Measurements from ENCODE around the gene ASPRV1. TPM values are rescaled to one million over a fixed set of nuclear protein-coding genes. Genes with fewer than 3 reads are reported as not detected.

The ASPRV1 gene
- polyA plus RNA-seq, 2 of the 4 experiments (the other 2 are of a cell fraction): 0.36 TPM

DNA sequence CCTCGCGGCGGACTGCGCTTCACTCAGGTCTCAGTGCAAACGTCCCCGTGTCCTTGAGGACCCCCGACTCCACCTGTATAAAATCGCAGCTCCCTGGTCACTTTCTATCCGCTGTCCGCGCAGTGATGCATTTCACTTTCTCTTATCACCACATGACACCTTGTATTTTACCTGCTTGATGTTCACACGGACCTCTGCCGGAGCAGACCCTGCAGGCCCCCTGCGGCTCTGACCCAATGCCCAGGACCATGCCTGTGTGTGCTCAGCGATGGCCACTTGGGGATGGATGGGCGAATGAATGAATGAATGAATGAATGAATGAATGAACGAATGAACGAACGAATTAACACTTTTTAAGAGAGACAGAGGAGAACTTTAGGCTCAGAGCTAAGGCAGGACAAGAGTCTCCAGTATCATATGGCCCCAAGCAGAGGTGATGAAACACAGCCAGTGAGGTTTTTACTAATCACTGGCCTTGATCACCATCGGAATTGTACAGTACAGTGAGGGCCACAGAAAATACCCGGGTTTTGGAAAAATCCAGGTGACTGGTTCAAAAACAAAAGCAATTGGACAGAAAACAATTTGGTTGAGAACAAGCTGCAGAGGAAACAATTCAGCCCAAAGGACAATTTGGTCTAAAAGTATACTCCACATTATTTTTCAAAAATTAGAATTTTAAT is 12.3 kb downstream of the ASPRV1 start (continued):
- TF ChIP-seq, protein P1, sequence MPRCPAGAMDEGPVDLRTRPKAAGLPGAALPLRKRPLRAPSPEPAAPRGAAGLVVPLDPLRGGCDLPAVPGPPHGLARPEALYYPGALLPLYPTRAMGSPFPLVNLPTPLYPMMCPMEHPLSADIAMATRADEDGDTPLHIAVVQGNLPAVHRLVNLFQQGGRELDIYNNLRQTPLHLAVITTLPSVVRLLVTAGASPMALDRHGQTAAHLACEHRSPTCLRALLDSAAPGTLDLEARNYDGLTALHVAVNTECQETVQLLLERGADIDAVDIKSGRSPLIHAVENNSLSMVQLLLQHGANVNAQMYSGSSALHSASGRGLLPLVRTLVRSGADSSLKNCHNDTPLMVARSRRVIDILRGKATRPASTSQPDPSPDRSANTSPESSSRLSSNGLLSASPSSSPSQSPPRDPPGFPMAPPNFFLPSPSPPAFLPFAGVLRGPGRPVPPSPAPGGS (IDR thresholded peaks at IDR 0.05): no peak
- no peak for TF ChIP-seq POLR2AphosphoS2 (conservative IDR thresholded peaks at IDR 0.05; ENCODE audit: low read length)
- TF ChIP-seq FOSL2 (IDR thresholded peaks at IDR 0.05): no peak
- no peak for TF ChIP-seq FOSL2 (CRISPR knock-in tag; IDR thresholded peaks at IDR 0.05)
- no peak for TF ChIP-seq EHMT2 (IDR thresholded peaks at IDR 0.05; ENCODE audit: low read depth)
- TF ChIP-seq ZC3H11A (IDR thresholded peaks at IDR 0.05): no peak
- no peak for TF ChIP-seq POLR2A (IDR thresholded peaks at IDR 0.05; ENCODE audit: low read length)

DNA sequence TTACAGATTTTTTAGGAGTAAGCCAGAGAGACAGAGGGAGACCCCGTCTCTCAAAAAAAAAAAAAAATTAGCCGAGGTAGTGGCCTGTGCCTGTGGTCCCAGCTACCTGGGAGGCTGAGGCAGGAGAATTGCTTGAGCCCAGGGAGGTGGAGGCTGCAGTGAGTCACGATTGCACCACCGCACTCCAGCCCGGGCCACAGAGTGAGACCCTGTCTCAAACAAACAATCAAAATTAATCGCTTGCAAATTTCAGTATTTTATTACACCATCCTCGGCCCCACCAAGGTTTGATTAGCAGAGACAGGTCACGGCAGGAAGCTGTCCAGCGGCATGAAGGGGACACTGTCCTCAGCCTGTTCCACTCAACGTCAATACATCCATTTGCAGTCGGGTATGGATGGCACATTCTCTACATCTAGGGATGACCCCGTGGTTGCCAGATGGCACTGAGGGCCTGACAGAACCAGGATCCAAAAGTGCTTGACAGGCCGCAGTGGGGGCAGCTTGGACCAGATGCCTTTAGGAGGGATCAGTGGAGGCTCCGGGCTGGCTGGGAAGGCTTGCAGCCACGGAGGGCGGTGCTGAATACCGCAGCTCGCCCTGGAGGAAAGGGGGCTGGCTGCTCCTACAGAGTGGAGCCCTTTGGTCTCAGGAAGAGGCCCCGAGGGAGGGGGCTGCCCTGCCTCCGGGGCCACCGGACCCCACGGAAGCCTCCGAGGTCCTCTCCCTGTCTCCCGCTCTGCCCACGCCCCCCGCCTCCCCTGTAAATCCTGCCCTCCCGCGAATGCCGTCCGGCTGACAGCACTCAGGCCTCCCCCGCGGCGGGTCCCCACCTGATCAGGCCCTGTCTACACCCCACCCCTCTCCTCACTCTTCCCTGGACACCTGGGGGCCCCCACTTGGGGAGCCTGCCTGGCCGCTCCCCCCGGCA is 13.1 kb downstream of the ASPRV1 start:
- Histone ChIP-seq H3K9me3 (no peaks in the 10 kb centered on the region), H3K4me2 (no peak overlapping the region), H3K4me1 (peaks cover 19% of the 10 kb centered on the region), H3K4me3 (no peak overlapping the region), H3K27ac (no peak overlapping the region; a peak in 1 of 6 replicates)
- DNase-seq (ENCODE audit: low read depth in 1 of 2, low spot score in 1 of 2) (no peak), ATAC-seq (no peak), FAIRE-seq (no peak)
- WGBS (ENCODE audit: missing lambda C conversion rate): 89% methylated on average over 27 of the region's 35 CpGs
- ChIA-PET POLR2A (no interaction called here), CTCF (interaction anchor here (0.6 to 4.8 kb wide), 4 partner anchors 32 to 139 kb away, joined by 3 to 18 read pairs (median 3); partner anchors contain the start of gene MXD1)
- TF ChIP-seq EHMT2 (IDR thresholded peaks at IDR 0.05; ENCODE audit: low read depth) (no peak), HDAC2 (IDR thresholded peaks at IDR 0.05) (no peak), GATA3 (IDR thresholded peaks at IDR 0.05; ENCODE audit: borderline replicate concordance) (no peak), FOSL2 (IDR thresholded peaks at IDR 0.05) (no peak), FOSL2 (CRISPR knock-in tag; IDR thresholded peaks at IDR 0.05) (no peak), NPAS2 (CRISPR knock-in tag; IDR thresholded peaks at IDR 0.05; ENCODE audit: borderline replicate concordance) (no peak), JUNB (IDR thresholded peaks at IDR 0.05) (no peak), RFX5 (IDR thresholded peaks at IDR 0.05) (no peak), MYC (IDR thresholded peaks at IDR 0.05; ENCODE audit: borderline replicate concordance, low read length) (no peak), HOXA7 (CRISPR knock-in tag; IDR thresholded peaks at IDR 0.05) (no peak), POLR2AphosphoS2 (conservative IDR thresholded peaks at IDR 0.05; ENCODE audit: low read length) (no peak), ZC3H11A (IDR thresholded peaks at IDR 0.05) (no peak), RNF2 (IDR thresholded peaks at IDR 0.05; ENCODE audit: borderline replicate concordance, low read depth) (no peak)
- TF ChIP-seq, protein P2, sequence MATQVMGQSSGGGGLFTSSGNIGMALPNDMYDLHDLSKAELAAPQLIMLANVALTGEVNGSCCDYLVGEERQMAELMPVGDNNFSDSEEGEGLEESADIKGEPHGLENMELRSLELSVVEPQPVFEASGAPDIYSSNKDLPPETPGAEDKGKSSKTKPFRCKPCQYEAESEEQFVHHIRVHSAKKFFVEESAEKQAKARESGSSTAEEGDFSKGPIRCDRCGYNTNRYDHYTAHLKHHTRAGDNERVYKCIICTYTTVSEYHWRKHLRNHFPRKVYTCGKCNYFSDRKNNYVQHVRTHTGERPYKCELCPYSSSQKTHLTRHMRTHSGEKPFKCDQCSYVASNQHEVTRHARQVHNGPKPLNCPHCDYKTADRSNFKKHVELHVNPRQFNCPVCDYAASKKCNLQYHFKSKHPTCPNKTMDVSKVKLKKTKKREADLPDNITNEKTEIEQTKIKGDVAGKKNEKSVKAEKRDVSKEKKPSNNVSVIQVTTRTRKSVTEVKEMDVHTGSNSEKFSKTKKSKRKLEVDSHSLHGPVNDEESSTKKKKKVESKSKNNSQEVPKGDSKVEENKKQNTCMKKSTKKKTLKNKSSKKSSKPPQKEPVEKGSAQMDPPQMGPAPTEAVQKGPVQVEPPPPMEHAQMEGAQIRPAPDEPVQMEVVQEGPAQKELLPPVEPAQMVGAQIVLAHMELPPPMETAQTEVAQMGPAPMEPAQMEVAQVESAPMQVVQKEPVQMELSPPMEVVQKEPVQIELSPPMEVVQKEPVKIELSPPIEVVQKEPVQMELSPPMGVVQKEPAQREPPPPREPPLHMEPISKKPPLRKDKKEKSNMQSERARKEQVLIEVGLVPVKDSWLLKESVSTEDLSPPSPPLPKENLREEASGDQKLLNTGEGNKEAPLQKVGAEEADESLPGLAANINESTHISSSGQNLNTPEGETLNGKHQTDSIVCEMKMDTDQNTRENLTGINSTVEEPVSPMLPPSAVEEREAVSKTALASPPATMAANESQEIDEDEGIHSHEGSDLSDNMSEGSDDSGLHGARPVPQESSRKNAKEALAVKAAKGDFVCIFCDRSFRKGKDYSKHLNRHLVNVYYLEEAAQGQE (IDR thresholded peaks at IDR 0.05): no peak
- TF ChIP-seq, protein P1 (IDR thresholded peaks at IDR 0.05): no peak
